K562 (cell line): ENCODE results near the gene EFNA2. TPM values are rescaled to one million over a fixed set of nuclear protein-coding genes. Genes with fewer than 3 reads are reported as not detected.

Source experiments
- ARID1B ChIP-seq: fragments of 450-650 bp; IDR thresholded peaks from 2 replicates; pipeline ENCODE4 v1.6.1; 2016; ENCODE audit warnings: antibody characterized with exemption, mild to moderate bottlenecking, inconsistent platforms
- ASH1L ChIP-seq: fragments of 450-650 bp; IDR thresholded peaks from 2 replicates; pipeline ENCODE4 v1.6.1; 2018; ENCODE audit warnings: borderline replicate concordance, mild to moderate bottlenecking, low read depth; ENCODE audit not compliant: partially characterized antibody
- BMI1 ChIP-seq: fragments of 150-350 bp; IDR thresholded peaks from 2 replicates; pipeline ENCODE4 v1.6.1; 2014; ENCODE audit warnings: low read length
- C11orf30 ChIP-seq: fragments of 450-650 bp; IDR thresholded peaks from 2 replicates; pipeline ENCODE4 v1.6.1; 2016; ENCODE audit warnings: low read depth, mild to moderate bottlenecking
- ILF3 ChIP-seq: fragments of 450-650 bp; IDR thresholded peaks from 2 replicates; pipeline ENCODE4 v1.6.1; 2018; ENCODE audit warnings: antibody characterized with exemption, mild to moderate bottlenecking, moderate library complexity, borderline replicate concordance
- JUN ChIP-seq, 2 experiments: sonication (generic) in 1 of 2; formaldehyde crosslinking in 1 of 2; IDR thresholded peaks; 2 replicates each; pipeline versions ENCODE4 v1.6.1 to v1.8.0; 2012 to 2022; ENCODE audit warnings: borderline replicate concordance in 2 of 2, mild to moderate bottlenecking in 2 of 2, improper control_type of control experiment in 1 of 2, low read depth in 1 of 2, low read length in 1 of 2, missing genetic modification reagents in 1 of 2
- JUNB ChIP-seq: fragments of 450-650 bp; formaldehyde crosslinking; conservative IDR thresholded peaks from 2 replicates; pipeline ENCODE4 v1.4.0; 2020; ENCODE audit warnings: mild to moderate bottlenecking
- KAT7 ChIP-seq: sonication (generic); formaldehyde crosslinking; IDR thresholded peaks from 2 replicates; pipeline ENCODE4 v1.8.0; 2022; ENCODE audit warnings: missing genetic modification reagents, mild to moderate bottlenecking, borderline replicate concordance
- KLF1 ChIP-seq: fragments of 450-650 bp; IDR thresholded peaks from 2 replicates; pipeline ENCODE4 v1.6.1; 2016; ENCODE audit warnings: missing genetic modification characterization, missing compliant biosample characterization
- L3MBTL2 ChIP-seq: fragments of 450-650 bp; IDR thresholded peaks from 2 replicates; pipeline ENCODE4 v1.6.1; 2016; ENCODE audit warnings: mild to moderate bottlenecking, moderate library complexity
- MCM5 ChIP-seq: fragments of 450-650 bp; IDR thresholded peaks from 2 replicates; pipeline ENCODE4 v1.6.1; 2016; ENCODE audit warnings: low read depth
- NCOA1 ChIP-seq: fragments of 450-650 bp; IDR thresholded peaks from 2 replicates; pipeline ENCODE4 v1.6.1; 2016; ENCODE audit warnings: low read depth
- NCOA2 ChIP-seq, 2 experiments: fragments of 450-650 bp; IDR thresholded peaks; 2 replicates each; pipeline ENCODE4 v1.6.1; 2018; ENCODE audit warnings: mild to moderate bottlenecking in 2 of 2, moderate library complexity in 1 of 2; ENCODE audit not compliant: partially characterized antibody in 2 of 2
- NFIX ChIP-seq: fragments of 250-450 bp; sonication (Bioruptor Pico); IDR thresholded peaks from 2 replicates; pipeline ENCODE4 v1.4.0; 2020; ENCODE audit warnings: low read depth, mild to moderate bottlenecking, moderate library complexity
- POLR2AphosphoS2 ChIP-seq: IDR thresholded peaks from 2 replicates; pipeline ENCODE4 v1.6.1; 2012; ENCODE audit warnings: low read length, improper control_type of control experiment
- PREB ChIP-seq: sonication (generic); formaldehyde crosslinking; IDR thresholded peaks from 2 replicates; pipeline ENCODE4 v1.8.1; 2023; ENCODE audit warnings: mild to moderate bottlenecking, missing genetic modification reagents
- PTTG1 ChIP-seq: fragments of 450-650 bp; IDR thresholded peaks from 2 replicates; pipeline ENCODE4 v1.6.1; 2016; ENCODE audit warnings: low read depth, mild to moderate bottlenecking, missing genetic modification characterization, missing compliant biosample characterization
- SIN3A ChIP-seq, 2 experiments: fragments of 150-350 bp in 1 of 2; IDR thresholded peaks; 2 replicates each; pipeline ENCODE4 v1.6.1; 2011 to 2016; ENCODE audit warnings: borderline replicate concordance in 2 of 2, low read depth in 2 of 2, low read length in 2 of 2, mild to moderate bottlenecking in 2 of 2, moderate library complexity in 2 of 2; ENCODE audit not compliant: control insufficient read depth in 1 of 2
- TAF1 ChIP-seq: IDR thresholded peaks from 2 replicates; pipeline ENCODE4 v1.6.1; 2011; ENCODE audit warnings: mild to moderate bottlenecking, low read length, moderate library complexity; ENCODE audit not compliant: insufficient read depth, control insufficient read depth, severe bottlenecking; ENCODE audit errors: extremely low read depth
- TFE3 ChIP-seq: fragments of 450-650 bp; formaldehyde crosslinking; IDR thresholded peaks from 2 replicates; pipeline ENCODE4 v1.4.0; 2020; ENCODE audit warnings: mild to moderate bottlenecking, mixed read lengths
- USF2 ChIP-seq: sonication (generic); formaldehyde crosslinking; IDR thresholded peaks from 2 replicates; pipeline ENCODE4 v1.5.0; 2020; ENCODE audit warnings: missing genetic modification reagents
- ZBTB2 ChIP-seq: fragments of 450-650 bp; IDR thresholded peaks from 2 replicates; pipeline ENCODE4 v1.6.1; 2016; ENCODE audit warnings: antibody characterized with exemption
- ZNF143 ChIP-seq: sonication (generic); formaldehyde crosslinking; IDR thresholded peaks from 2 replicates; pipeline ENCODE4 v1.9.0; 2022; ENCODE audit warnings: mild to moderate bottlenecking, missing genetic modification reagents
- ZNF239 ChIP-seq: fragments of 250-450 bp; sonication (Bioruptor Pico); IDR thresholded peaks from 2 replicates; pipeline ENCODE4 v1.4.0; 2020; ENCODE audit warnings: mild to moderate bottlenecking
- polyA plus RNA-seq, 8 experiments: library from polyadenylated mRNA; depleted of rRNA in 4 of 8; stranded (reverse) in 5 of 8; unstranded in 3 of 8; fragments of >200 nt; fragmentation: Nextera tagmentation in 2 of 8; fragmentation: Illumina TruSeq in 1 of 8; extraction: Ambion mirVana in 2 of 8; extraction: Trizol in 1 of 8; gene quantifications; 2 replicates each; pipeline versions ENCODE4 v1.2.1 to v1.2.3, GENCODE V29; 2011 to 2014; ENCODE audit warnings: inconsistent platforms in 1 of 8, missing spikeins in 1 of 8
- total RNA-seq, 7 experiments: library from RNA; depleted of rRNA in 6 of 7; stranded (reverse); fragments of >200 nt in 6 of 7; fragmentation: Illumina TruSeq in 2 of 7; extraction: Trizol in 2 of 7; gene quantifications; 2 replicates each; pipeline versions ENCODE4 v1.2.1 to v1.2.3, GENCODE V29; 2011 to 2021; ENCODE audit warnings: low replicate concordance in 1 of 7

Gene EFNA2
- total and polyA plus RNA-seq, 9 of the 15 experiments (the other 6 are each of a cell fraction or from before 2014, with no cell fraction given) = 0.11 to 0.44 (median 0.15) TPM; not detected in 6

- TF ChIP-seq ZBTB2 (no peak), L3MBTL2 (peak; percentile 42; the same call in 1 of the 2 replicates), TAF1 (no peak), NCOA2 (IDR thresholded peaks at IDR 0.05; ENCODE audit: partially characterized antibody in 2 of 2) (no peak), ARID1B (no peak), KLF1 (tag) (no peak), ZNF143 (CRISPR knock-in tag) (no peak), POLR2AphosphoS2 (peak; percentile 4; the same call in 1 of the 2 replicates), NCOA1 (no peak), BMI1 (no peak), NFIX (CRISPR knock-in tag) (no peak), KAT7 (CRISPR knock-in tag) (no peak), TFE3 (CRISPR knock-in tag) (no peak), ILF3 (peak; percentile 54; the same call in 1 of the 2 replicates), C11orf30 (no peak), SIN3A (IDR thresholded peaks at IDR 0.05; ENCODE audit: borderline replicate concordance in 2 of 2, control insufficient read depth in 1 of 2, low read depth in 2 of 2, low read length in 2 of 2) (no peak), USF2 (CRISPR knock-in tag) (no peak), PTTG1 (tag) (no peak), ASH1L (peak; percentile 33), JUN (IDR thresholded peaks at IDR 0.05; ENCODE audit: borderline replicate concordance, low read depth, low read length) (no peak), JUN (CRISPR knock-in tag; IDR thresholded peaks at IDR 0.05; ENCODE audit: borderline replicate concordance) (no peak), ZNF239 (no peak), PREB (no peak), MCM5 (no peak), JUNB (CRISPR knock-in tag) (no peak)
Measured at GRCh38 chr19:1273263-1274041, 12.2 kb upstream of the EFNA2 start (continued).
